ENCODE results near the gene LHPP. TPM values are rescaled to one million over a fixed set of nuclear protein-coding genes. Genes with fewer than 3 reads are reported as not detected.

LHPP gene
- total and polyA plus RNA-seq, 2 experiments from 2014 or later: 19.0 to 22.9 TPM

- in situ Hi-C loops (cut with MboI): no loop called here
- 76 to 78% methylated on average over 33 of the region's 33 CpGs for WGBS, 2 experiments (ENCODE audit: low coverage in 1 of 2, low lambda C conversion rate in 2 of 2, missing lambda C conversion rate in 2 of 2)
These were observed 105.6 kb downstream of the LHPP start for GRCh38 chr10:124566981-124567835.

GRCh38 chr10:124568339-124568738, 106.7 kb downstream of the LHPP start:
- Histone ChIP-seq H3K27ac (no peak overlapping the region), H3K4me2 (ENCODE audit: unreplicated experiment) (no peak overlapping the region), H3K4me1 (ENCODE audit: insufficient read depth) (no peaks in the 10 kb centered on the region), H3K79me2 (ENCODE audit: insufficient read depth) (no peaks in the 10 kb centered on the region), H3K4me3 (no peak overlapping the region), H3K27me3 (replicated peaks; ENCODE audit: insufficient read depth) (0 out of 2 replicates have a peak, but pooled peaks cover 6% of the 10 kb centered on the region), H3F3A (ENCODE audit: insufficient read depth) (no peaks in the 10 kb centered on the region), H3K9me2 (ENCODE audit: insufficient read depth) (no peaks in the 10 kb centered on the region), H3K9me3 (ENCODE audit: low read depth) (no peaks in the 10 kb centered on the region), H3K36me3 (ENCODE audit: low read depth) (no peaks in the 10 kb centered on the region), H3K9ac (no peak overlapping the region), H4K20me1 (ENCODE audit: insufficient read depth) (no peaks in the 10 kb centered on the region), H2AFZ (no peak overlapping the region)
- in situ Hi-C loops (cut with MboI): no loop called here
- no peak for DNase-seq
- TF ChIP-seq EZH2 (IDR thresholded peaks at IDR 0.05; ENCODE audit: insufficient read depth, poor library complexity, severe bottlenecking) (no peak), EZH2phosphoT487 (IDR thresholded peaks at IDR 0.05; ENCODE audit: insufficient read depth, low read depth) (no peak)
- WGBS, 2 experiments (ENCODE audit: low coverage in 1 of 2, low lambda C conversion rate in 2 of 2, missing lambda C conversion rate in 2 of 2): 85 to 92% methylated on average over 18 to 19 of the region's 19 CpGs

More at GRCh38 chr10:124566981-124567835, 105.6 kb downstream of the LHPP start:
- Histone ChIP-seq H4K20me1 (ENCODE audit: insufficient read depth) (no peaks in the 10 kb centered on the region), H3K79me2 (ENCODE audit: insufficient read depth) (no peaks in the 10 kb centered on the region), H2AFZ (no peak overlapping the region), H3F3A (ENCODE audit: insufficient read depth) (no peaks in the 10 kb centered on the region), H3K9me2 (ENCODE audit: insufficient read depth) (no peaks in the 10 kb centered on the region), H3K27ac (no peak overlapping the region), H3K4me1 (ENCODE audit: insufficient read depth) (no peaks in the 10 kb centered on the region), H3K9ac (no peak overlapping the region), H3K9me3 (ENCODE audit: low read depth) (no peaks in the 10 kb centered on the region), H3K27me3 (replicated peaks; ENCODE audit: insufficient read depth) (no peaks in the 10 kb centered on the region), H3K4me3 (no peak overlapping the region), H3K4me2 (ENCODE audit: unreplicated experiment) (no peak overlapping the region), H3K36me3 (ENCODE audit: low read depth) (no peaks in the 10 kb centered on the region)
- no peak for TF ChIP-seq EZH2 (IDR thresholded peaks at IDR 0.05; ENCODE audit: insufficient read depth, poor library complexity, severe bottlenecking)
- no peak for TF ChIP-seq EZH2phosphoT487 (IDR thresholded peaks at IDR 0.05; ENCODE audit: insufficient read depth, low read depth)
- DNase-seq: no peak

- no peak overlapping the region for H3K9ac ChIP-seq
- H3K27ac ChIP-seq: no peak overlapping the region
These were observed 107.4 kb downstream of the LHPP start for GRCh38 chr10:124568848-124569622.

GRCh38 chr10:124569623-124570470, 108.2 kb downstream of the LHPP start:
- in situ Hi-C loops (cut with MboI): no loop called here
- Histone ChIP-seq H3K27ac (no peak overlapping the region), H3K9ac (no peak overlapping the region), H4K20me1 (ENCODE audit: insufficient read depth) (no peaks in the 10 kb centered on the region), H3K4me1 (ENCODE audit: insufficient read depth) (no peaks in the 10 kb centered on the region), H3K4me2 (ENCODE audit: unreplicated experiment) (no peak overlapping the region), H3K4me3 (no peak overlapping the region), H3K79me2 (ENCODE audit: insufficient read depth) (no peaks in the 10 kb centered on the region), H3K9me3 (ENCODE audit: low read depth) (no peaks in the 10 kb centered on the region), H3K27me3 (replicated peaks; ENCODE audit: insufficient read depth) (0 out of 2 replicates have a peak, but pooled peaks cover 9% of the 10 kb centered on the region), H3K9me2 (ENCODE audit: insufficient read depth) (no peaks in the 10 kb centered on the region), H2AFZ (no peak overlapping the region), H3K36me3 (ENCODE audit: low read depth) (no peaks in the 10 kb centered on the region), H3F3A (ENCODE audit: insufficient read depth) (no peaks in the 10 kb centered on the region)
- TF ChIP-seq EZH2 (IDR thresholded peaks at IDR 0.05; ENCODE audit: insufficient read depth, poor library complexity, severe bottlenecking) (no peak), EZH2phosphoT487 (IDR thresholded peaks at IDR 0.05; ENCODE audit: insufficient read depth, low read depth) (no peak)
- WGBS, 2 experiments (ENCODE audit: low coverage in 1 of 2, low lambda C conversion rate in 2 of 2, missing lambda C conversion rate in 2 of 2): 63 to 64% methylated on average over 11 of the region's 11 CpGs
- no peak for DNase-seq

More at GRCh38 chr10:124568848-124569622, 107.4 kb downstream of the LHPP start:
- Histone ChIP-seq H3K4me1 (ENCODE audit: insufficient read depth) (no peaks in the 10 kb centered on the region), H3K4me3 (no peak overlapping the region), H3K79me2 (ENCODE audit: insufficient read depth) (no peaks in the 10 kb centered on the region), H3K9me3 (ENCODE audit: low read depth) (no peaks in the 10 kb centered on the region), H4K20me1 (ENCODE audit: insufficient read depth) (no peaks in the 10 kb centered on the region), H3F3A (ENCODE audit: insufficient read depth) (no peaks in the 10 kb centered on the region), H3K36me3 (ENCODE audit: low read depth) (no peaks in the 10 kb centered on the region), H3K4me2 (ENCODE audit: unreplicated experiment) (no peak overlapping the region), H3K27me3 (replicated peaks; ENCODE audit: insufficient read depth) (0 out of 2 replicates have a peak, but pooled peaks cover 9% of the 10 kb centered on the region), H2AFZ (no peak overlapping the region), H3K9me2 (ENCODE audit: insufficient read depth) (no peaks in the 10 kb centered on the region)
- WGBS, 2 experiments (ENCODE audit: low coverage in 1 of 2, low lambda C conversion rate in 2 of 2, missing lambda C conversion rate in 2 of 2): 75 to 79% methylated on average over 21 of the region's 21 CpGs
- in situ Hi-C loops (cut with MboI): no loop called here
- no peak for DNase-seq
- TF ChIP-seq EZH2phosphoT487 (IDR thresholded peaks at IDR 0.05; ENCODE audit: insufficient read depth, low read depth) (no peak), EZH2 (IDR thresholded peaks at IDR 0.05; ENCODE audit: insufficient read depth, poor library complexity, severe bottlenecking) (no peak)

Measured in GM23248 (cell line).